ENCODE measurements around the gene OTOP1.

DNA sequence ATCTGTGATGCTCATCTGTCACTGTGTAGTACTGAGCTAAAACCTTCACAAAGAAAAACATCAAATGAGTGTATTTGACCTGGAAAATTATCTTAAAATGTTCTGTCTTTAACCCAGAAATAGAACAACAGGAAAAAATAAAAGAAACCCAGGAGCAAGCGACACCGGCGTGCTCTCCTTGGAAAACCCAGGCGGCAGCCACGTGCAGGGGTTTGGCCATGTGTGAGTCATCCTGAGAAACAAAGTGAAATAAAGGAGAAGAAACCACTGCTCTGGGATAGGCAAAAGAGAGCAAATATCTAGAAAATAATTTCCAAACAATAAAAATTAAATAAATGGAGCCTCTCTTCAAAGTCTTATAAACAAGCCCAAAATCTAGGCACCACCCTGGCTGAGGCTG, 41.3 kb upstream of the OTOP1 start:
- TF ChIP-seq, protein P1, sequence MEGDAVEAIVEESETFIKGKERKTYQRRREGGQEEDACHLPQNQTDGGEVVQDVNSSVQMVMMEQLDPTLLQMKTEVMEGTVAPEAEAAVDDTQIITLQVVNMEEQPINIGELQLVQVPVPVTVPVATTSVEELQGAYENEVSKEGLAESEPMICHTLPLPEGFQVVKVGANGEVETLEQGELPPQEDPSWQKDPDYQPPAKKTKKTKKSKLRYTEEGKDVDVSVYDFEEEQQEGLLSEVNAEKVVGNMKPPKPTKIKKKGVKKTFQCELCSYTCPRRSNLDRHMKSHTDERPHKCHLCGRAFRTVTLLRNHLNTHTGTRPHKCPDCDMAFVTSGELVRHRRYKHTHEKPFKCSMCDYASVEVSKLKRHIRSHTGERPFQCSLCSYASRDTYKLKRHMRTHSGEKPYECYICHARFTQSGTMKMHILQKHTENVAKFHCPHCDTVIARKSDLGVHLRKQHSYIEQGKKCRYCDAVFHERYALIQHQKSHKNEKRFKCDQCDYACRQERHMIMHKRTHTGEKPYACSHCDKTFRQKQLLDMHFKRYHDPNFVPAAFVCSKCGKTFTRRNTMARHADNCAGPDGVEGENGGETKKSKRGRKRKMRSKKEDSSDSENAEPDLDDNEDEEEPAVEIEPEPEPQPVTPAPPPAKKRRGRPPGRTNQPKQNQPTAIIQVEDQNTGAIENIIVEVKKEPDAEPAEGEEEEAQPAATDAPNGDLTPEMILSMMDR (IDR thresholded peaks at IDR 0.05) = no peak
- TF ChIP-seq POLR2AphosphoS5 (IDR thresholded peaks at IDR 0.05) = no peak

All from transverse colon (tissue), 4 donors.